GM18861 (cell line): ENCODE results near the gene ANKRD60.

Experiments
- ATAC-seq: cut with Tn5 transposase; IDR thresholded peaks from one replicate; pipeline ENCODE4 v1.9.1; 2021; ENCODE audit not compliant: unreplicated experiment

Gene ANKRD60

GRCh38 chr20:58196402-58197184 lies 31.9 kb downstream of the ANKRD60 start:
- no peak for ATAC-seq

DNA sequence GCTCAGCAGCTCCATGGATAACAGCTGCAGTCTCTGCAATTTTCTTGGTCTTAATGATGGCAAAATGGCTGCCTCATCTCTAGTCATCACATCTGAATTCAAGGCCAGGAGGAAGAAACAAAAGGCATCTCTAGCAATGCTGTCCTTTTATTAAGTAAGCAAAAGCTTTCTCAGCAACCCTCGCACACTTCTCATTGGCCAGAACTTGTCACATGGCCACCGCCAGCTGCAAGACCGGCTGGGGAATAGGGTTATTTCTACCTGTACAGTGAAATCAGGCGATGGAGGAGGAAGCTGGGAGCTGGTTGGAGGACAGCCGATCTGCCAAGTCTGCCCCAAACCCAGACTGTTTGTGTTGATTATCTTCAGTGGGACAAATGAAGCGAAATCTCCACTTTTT lies 33.4 kb downstream of the ANKRD60 start:
- no peak for ATAC-seq

GRCh38 chr20:58194175-58194791 lies 34.2 kb downstream of the ANKRD60 start:
- no peak for ATAC-seq

DNA sequence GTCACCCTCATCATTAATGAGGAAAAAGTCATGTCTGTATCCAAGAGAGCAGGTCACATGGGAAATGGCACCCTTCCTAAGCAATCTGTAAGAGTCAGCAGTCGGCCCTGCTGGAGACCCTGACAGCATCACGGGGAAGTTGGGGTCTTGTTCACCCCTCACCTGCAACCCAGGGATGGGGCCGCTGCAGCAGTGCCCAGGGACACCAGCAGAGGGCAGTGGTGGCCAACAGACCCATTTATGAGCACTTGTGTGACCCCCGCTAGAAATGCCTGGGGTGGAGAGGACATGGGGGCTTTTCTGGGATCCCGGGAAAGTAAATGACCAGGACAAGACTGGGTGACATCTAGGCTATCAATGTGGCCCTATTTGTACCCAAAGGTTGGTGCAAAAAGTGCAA lies 35.9 kb downstream of the ANKRD60 start:
- ATAC-seq, result no peak

GRCh38 chr20:58192065-58192464 lies 36.4 kb downstream of the ANKRD60 start:
- no peak for ATAC-seq

GRCh38 chr20:58188527-58188926 lies 39.9 kb downstream of the ANKRD60 start:
- no peak for ATAC-seq

DNA sequence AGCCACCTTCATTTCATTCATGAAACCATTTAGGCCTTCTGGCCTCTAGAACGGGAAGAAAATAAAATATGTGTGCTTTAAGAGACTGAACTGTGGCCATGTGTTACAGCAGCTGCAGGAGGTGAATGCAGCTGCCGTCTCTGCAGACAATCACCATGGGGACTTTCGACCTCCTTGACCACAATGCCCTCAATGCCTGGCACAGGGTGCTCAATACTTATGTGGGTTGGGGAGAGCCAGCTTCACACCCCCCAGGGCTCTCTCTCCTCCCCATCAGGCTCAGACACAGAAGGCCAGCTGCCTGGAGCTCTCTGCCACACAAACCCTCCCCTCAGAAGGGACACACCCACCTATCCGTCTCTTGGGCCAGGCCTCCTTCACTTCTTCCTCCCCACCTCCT lies 43.5 kb downstream of the ANKRD60 start:
- ATAC-seq, result no peak

- no peak for ATAC-seq
These were observed 44.4 kb downstream of the ANKRD60 start for GRCh38 chr20:58184063-58184462.

DNA sequence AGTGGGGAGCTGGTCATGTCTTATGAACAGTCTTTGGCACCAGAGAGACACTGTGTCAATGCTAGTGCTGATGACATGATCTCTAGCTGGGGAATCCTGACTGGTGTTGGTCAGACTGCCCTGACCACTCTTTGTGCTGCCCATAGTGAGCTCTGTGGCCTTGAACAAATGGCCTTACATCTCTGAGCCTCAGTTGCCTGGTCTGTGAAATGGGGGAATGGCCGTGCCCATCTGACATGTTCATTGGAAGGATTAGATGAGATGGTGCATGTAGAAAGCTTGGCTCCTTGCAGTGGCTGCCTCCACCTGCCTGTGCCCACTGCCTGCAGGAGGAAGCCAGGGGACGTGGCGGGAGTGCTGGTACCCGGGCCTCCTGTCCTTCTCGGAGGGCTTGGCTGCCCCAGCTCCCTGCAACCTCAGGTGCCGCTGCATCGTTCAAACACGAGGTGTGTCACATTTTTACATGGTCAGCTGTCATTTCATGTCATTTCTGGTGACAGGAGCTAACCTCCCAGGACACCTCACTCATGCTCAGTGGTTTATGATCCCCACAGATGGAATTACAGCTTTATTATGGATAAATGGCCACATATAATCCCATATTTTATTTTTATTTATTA lies 45.8 kb downstream of the ANKRD60 start:
- no peak for ATAC-seq

- ATAC-seq, result no peak
These were observed 48.9 kb downstream of the ANKRD60 start for GRCh38 chr20:58179432-58180099.

- no peak for ATAC-seq
These were observed 49.4 kb downstream of the ANKRD60 start for GRCh38 chr20:58179083-58179431.

DNA sequence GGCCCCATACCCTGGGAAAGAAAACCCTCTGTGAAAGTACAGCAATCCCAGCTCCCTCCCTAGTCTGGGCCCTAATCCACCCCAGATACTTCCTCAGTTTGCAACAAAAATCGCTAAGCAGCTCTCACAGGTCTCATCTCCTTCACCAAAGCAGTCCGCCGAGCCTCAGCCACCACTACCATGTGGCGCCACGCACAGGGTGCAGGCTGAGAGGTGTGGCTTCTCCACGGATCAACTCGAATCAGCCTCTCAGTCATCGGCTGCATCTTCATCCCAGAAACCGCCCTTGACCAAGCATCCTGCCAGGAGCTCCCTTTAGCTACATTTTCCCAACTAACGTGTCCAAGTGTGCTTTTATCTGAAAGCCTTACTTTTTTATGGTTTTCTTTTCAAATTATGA lies 50.7 kb downstream of the ANKRD60 start:
- ATAC-seq, result no peak

DNA sequence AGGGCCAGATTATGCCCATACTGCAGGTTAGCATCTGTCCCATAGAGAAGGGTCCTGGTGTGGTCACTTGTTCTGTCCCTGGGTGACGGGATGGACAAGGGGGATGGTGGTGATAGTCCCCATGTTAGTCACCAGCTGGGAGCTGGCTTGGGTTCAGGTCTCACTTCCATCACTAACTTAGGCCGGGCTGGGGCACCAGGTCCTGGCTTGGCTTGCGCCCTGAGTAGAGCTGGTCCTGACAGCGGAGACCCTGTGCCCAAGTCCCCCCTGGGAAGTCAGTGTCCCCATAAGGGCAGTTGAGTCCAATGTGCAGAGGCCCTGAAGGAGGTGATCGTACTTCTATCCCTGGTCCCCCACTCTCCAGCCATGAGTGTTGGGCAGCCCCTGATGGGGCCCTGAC lies 52.6 kb downstream of the ANKRD60 start:
- no peak for ATAC-seq

DNA sequence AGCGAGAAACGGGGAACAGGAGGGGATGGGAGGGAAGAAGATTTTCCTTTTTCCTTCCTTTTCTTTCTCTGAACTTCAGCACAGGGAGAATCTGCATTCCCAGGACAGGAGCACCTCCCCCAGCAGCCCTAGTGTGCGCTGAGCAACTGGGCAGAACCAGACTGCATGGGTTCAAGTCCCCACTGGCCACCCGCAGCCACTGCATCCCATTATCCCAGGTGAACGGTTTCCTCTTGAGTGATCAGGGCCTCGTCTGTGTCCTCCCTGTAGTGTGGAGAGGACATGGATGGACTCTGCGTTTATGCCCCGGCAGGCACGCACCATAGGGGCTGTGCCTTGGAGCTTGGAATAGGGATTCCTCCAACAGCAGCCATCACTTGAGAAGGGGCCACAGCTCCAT lies 53.0 kb downstream of the ANKRD60 start:
- ATAC-seq, result no peak

DNA sequence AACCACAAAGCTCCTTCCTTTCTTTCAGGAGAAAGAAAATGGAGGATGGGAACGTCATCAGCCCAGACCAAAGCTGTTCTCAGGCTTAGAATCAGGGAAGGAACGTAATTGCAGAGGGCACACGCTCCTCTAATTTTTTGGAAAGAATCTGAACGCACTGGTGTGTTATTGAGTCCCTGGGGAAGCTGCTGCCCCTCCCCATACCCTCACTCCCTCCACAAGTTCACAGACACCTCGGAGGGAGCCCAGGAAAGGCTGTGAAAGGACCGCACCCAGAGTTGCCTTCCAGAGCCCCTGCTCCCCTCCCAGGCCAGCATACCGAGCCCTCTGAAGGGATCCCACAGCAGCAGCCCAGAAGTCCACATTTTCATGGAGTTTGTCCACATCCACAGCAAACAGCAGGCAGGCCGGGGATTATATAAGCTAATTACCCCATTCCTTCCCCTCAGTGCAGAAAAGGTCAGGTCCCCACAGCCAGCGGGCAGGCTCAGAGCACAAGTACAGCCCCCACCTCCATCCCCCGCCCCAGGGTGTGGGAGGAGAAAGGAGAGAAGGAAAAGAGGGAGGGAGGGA lies 53.7 kb downstream of the ANKRD60 start:
- ATAC-seq, result no peak

GRCh38 chr20:58173930-58174707 lies 54.3 kb downstream of the ANKRD60 start:
- ATAC-seq, result no peak

DNA sequence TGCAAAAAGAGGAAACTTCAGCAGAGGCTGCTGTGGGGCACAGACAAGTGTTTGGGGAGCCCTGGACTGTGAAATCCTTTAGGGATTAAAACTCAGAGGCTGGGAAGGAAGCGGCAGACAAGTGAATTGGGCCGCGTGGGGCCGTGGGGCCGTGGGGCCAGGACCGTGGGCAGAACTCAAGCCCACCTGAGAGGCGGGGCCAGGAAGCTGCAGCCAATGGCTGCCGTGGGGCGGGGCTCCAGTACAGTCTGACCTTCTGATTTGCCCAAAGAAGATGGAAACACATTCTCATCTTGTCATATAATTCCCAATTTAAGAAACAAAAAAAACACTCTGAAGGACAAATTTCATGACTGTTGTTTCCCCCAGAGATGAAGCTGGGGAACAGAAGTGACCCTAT lies 55.4 kb downstream of the ANKRD60 start:
- no peak for ATAC-seq

- ATAC-seq, result no peak
These were observed 56.5 kb downstream of the ANKRD60 start for GRCh38 chr20:58171796-58172425.

DNA sequence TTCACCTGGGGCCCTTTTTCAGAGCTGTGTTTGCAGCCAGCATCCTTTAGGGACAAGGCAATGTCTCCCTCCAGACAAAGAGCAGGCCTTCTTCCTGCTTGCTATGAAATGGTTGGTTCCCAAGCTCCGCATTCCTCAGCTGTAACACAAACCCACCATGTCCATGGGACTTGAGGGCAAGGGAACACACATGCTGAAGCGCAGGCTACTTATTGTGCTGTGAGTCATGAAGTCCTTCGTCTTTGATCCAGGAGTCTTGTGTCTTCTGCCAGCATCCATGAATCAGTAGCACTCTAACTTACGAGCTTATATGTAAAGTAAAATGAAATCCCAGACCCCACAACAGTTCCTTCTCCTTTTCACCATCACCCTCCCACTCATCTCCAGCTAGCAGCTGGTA lies 59.0 kb downstream of the ANKRD60 start:
- ATAC-seq, result no peak

GRCh38 chr20:58168843-58169242 lies 59.6 kb downstream of the ANKRD60 start:
- ATAC-seq, result no peak
